Activated T-cell treated with anti-CD3 and anti-CD28 coated beads for 1 hour (primary cell): ENCODE measurements around the gene GNRHR.

Experiments used
- DNase-seq: peaks from one replicate; pipeline ENCODE4 v3.0.0-alpha.2; 2020; ENCODE audit warnings: low read depth

The GNRHR gene

GRCh38 chr4:67700116-67700737 lies 54.0 kb downstream of the GNRHR start:
- no peak for DNase-seq

- no peak for DNase-seq
Observed at GRCh38 chr4:67699603-67700002, 54.6 kb downstream of the GNRHR start.

- no peak for DNase-seq
Observed at GRCh38 chr4:67697860-67698687, 56.1 kb downstream of the GNRHR start.

- no peak for DNase-seq
Observed at GRCh38 chr4:67696061-67696460, 58.1 kb downstream of the GNRHR start.

- DNase-seq, result no peak
Observed at GRCh38 chr4:67694662-67695061, 59.5 kb downstream of the GNRHR start.

- no peak for DNase-seq
Observed at GRCh38 chr4:67691328-67691727, 62.9 kb downstream of the GNRHR start.
